H1 (cell line): Measurements from ENCODE around the gene FAM219A. TPM values are rescaled to one million over a fixed set of nuclear protein-coding genes. Genes with fewer than 3 reads are reported as not detected.

Source experiments
- BCL11A ChIP-seq, 2 experiments: IDR thresholded peaks; one replicate each; pipeline ENCODE4 v1.6.1; 2011; ENCODE audit warnings: low read depth in 2 of 2, low read length in 2 of 2, mild to moderate bottlenecking in 2 of 2
- CTCF ChIP-seq, 3 experiments: IDR thresholded peaks; 1 replicate in 2 of 3; 2 replicates in 1 of 3; pipeline versions ENCODE4 v1.5.1 to v1.6.1; 2011; ENCODE audit warnings: low read length in 3 of 3, mild to moderate bottlenecking in 3 of 3, inconsistent platforms in 2 of 3, low read depth in 1 of 3, moderate library complexity in 1 of 3; ENCODE audit not compliant: insufficient read depth in 1 of 3; ENCODE audit errors: control extremely low read depth in 1 of 3
- GTF2F1 ChIP-seq: IDR thresholded peaks from 2 replicates; pipeline ENCODE4 v1.6.1; 2012; ENCODE audit warnings: low read depth, low read length, improper control_type of control experiment, borderline replicate concordance
- polyA plus RNA-seq, 7 experiments: library from polyadenylated mRNA; depleted of rRNA in 3 of 7; stranded (reverse) in 5 of 7; unstranded in 2 of 7; fragments of >200 nt in 5 of 7; fragments of 200-250 nt in 2 of 7; gene quantifications; 1 replicate in 5 of 7; 2 replicates in 1 of 7; 4 replicates in 1 of 7; pipeline versions ENCODE4 v1.2.1 to v1.2.3, GENCODE V29; 2011 to 2013; ENCODE audit warnings: missing spikeins in 2 of 7, mixed read lengths in 2 of 7
- total RNA-seq: library from RNA; stranded (reverse); fragmentation: NEBNext Ultra II Directional; extraction: Animal tissue kit (Norgen Biotek cat#: 25700); gene quantifications from 2 replicates; pipeline ENCODE4 v1.2.1, GENCODE V29; 2021

The FAM219A gene
- total and polyA plus RNA-seq, 2 of the 8 experiments (the other 6 are each of a cell fraction or from before 2014, with no cell fraction given) = 7.7 to 10.4 TPM

- no peak for TF ChIP-seq GTF2F1
- no peak for TF ChIP-seq CTCF (IDR thresholded peaks at IDR 0.05; ENCODE audit: control extremely low read depth in 1 of 3, insufficient read depth in 1 of 3, low read depth in 1 of 3, low read length in 3 of 3)
- TF ChIP-seq BCL11A (IDR thresholded peaks at IDR 0.05; ENCODE audit: low read depth in 2 of 2, low read length in 2 of 2) = no peak
These were observed 45.0 kb upstream of the FAM219A start (continued) for GRCh38 chr9:34503406-34503805.
